Activated T-helper 17 cell treated with anti-CD3 and anti-CD28 coated beads, Interleukin-2, amount 50 U/mL, for 72 hours (primary cell): Measurements from ENCODE around the gene IRX6. TPM values are rescaled to one million over a fixed set of nuclear protein-coding genes. Genes with fewer than 3 reads are reported as not detected.

Source experiments
- ATAC-seq: fragments of 150-1000 bp; cut with Tn5 transposase; replicated peaks from 2 replicates; pipeline ENCODE4 v1.10.0; 2021; ENCODE audit warnings: mild to moderate bottlenecking, moderate library complexity
- H3K27ac Mint-ChIP-seq: one replicate; pipeline ENCODE4 v1.8.0; 2022; ENCODE audit warnings: mixed read lengths
- H3K27me3 Mint-ChIP-seq: one replicate; pipeline ENCODE4 v1.8.0; 2022; ENCODE audit warnings: mixed read lengths
- H3K36me3 Mint-ChIP-seq: one replicate; pipeline ENCODE4 v1.8.0; 2022; ENCODE audit warnings: low read depth, mild to moderate bottlenecking, mixed read lengths
- H3K4me1 Mint-ChIP-seq: one replicate; pipeline ENCODE4 v1.8.0; 2022; ENCODE audit warnings: mixed read lengths
- H3K4me3 Mint-ChIP-seq: one replicate; pipeline ENCODE4 v1.8.0; 2022; ENCODE audit warnings: mild to moderate bottlenecking, mixed read lengths
- H3K9me3 Mint-ChIP-seq: one replicate; pipeline ENCODE4 v1.8.0; 2022; ENCODE audit warnings: mixed read lengths
- total RNA-seq, 2 donors: library from RNA; stranded (reverse); gene quantifications; one replicate each; pipeline ENCODE4 v1.2.3, GENCODE V29; 2022

IRX6 gene
- total RNA-seq, 2 donors from 2014 or later = not detected

GRCh38 chr16:55294931-55295342 lies 29.1 kb upstream of the IRX6 start:
- ATAC-seq = no peak
- Mint-ChIP-seq H3K9me3 (no peaks in the 10 kb centered on the region), H3K36me3 (no peaks in the 10 kb centered on the region), H3K4me1 (no peaks in the 10 kb centered on the region), H3K27me3 (peaks cover 12% of the 10 kb centered on the region), H3K27ac (no peak overlapping the region), H3K4me3 (no peak overlapping the region)

- H3K36me3 Mint-ChIP-seq = no peaks in the 10 kb centered on the region
- H3K4me3 Mint-ChIP-seq = no peak overlapping the region
- H3K9me3 Mint-ChIP-seq = no peaks in the 10 kb centered on the region
- no peaks in the 10 kb centered on the region for H3K4me1 Mint-ChIP-seq
- no peak for ATAC-seq
- H3K27me3 Mint-ChIP-seq = peaks cover 22% of the 10 kb centered on the region
- H3K27ac Mint-ChIP-seq = no peak overlapping the region
Measured at GRCh38 chr16:55297062-55297909, 26.7 kb upstream of the IRX6 start.

- Mint-ChIP-seq H3K4me1 (no peaks in the 10 kb centered on the region), H3K27ac (no peak overlapping the region), H3K36me3 (no peaks in the 10 kb centered on the region), H3K9me3 (no peaks in the 10 kb centered on the region), H3K4me3 (no peak overlapping the region), H3K27me3 (peaks cover 17% of the 10 kb centered on the region)
- no peak for ATAC-seq
Measured at GRCh38 chr16:55297910-55298479, 26.0 kb upstream of the IRX6 start.

- no peaks in the 10 kb centered on the region for H3K36me3 Mint-ChIP-seq
- peaks cover 34% of the 10 kb centered on the region for H3K27me3 Mint-ChIP-seq
- peaks cover 3% of the 10 kb centered on the region for H3K9me3 Mint-ChIP-seq
- no peak overlapping the region for H3K27ac Mint-ChIP-seq
- ATAC-seq = no peak
- H3K4me3 Mint-ChIP-seq = no peak overlapping the region
- H3K4me1 Mint-ChIP-seq = no peaks in the 10 kb centered on the region
Measured at GRCh38 chr16:55301385-55302008, 22.5 kb upstream of the IRX6 start.

GRCh38 chr16:55302635-55303034 lies 21.4 kb upstream of the IRX6 start:
- ATAC-seq = no peak
- Mint-ChIP-seq H3K27ac (no peak overlapping the region), H3K4me3 (no peak overlapping the region)

GRCh38 chr16:55308973-55309372 lies 15.0 kb upstream of the IRX6 start:
- peaks cover 3% of the 10 kb centered on the region for H3K9me3 Mint-ChIP-seq
- H3K4me3 Mint-ChIP-seq = no peak overlapping the region
- H3K4me1 Mint-ChIP-seq = no peaks in the 10 kb centered on the region
- ATAC-seq = no peak
- H3K27ac Mint-ChIP-seq = no peak overlapping the region
- H3K36me3 Mint-ChIP-seq = no peaks in the 10 kb centered on the region
- peaks cover 21% of the 10 kb centered on the region for H3K27me3 Mint-ChIP-seq

More at GRCh38 chr16:55302635-55303034, 21.4 kb upstream of the IRX6 start:
- Mint-ChIP-seq H3K9me3 (peaks cover 3% of the 10 kb centered on the region), H3K4me1 (no peaks in the 10 kb centered on the region), H3K36me3 (no peaks in the 10 kb centered on the region), H3K27me3 (peaks cover 35% of the 10 kb centered on the region)

- peaks cover 34% of the 10 kb centered on the region for H3K27me3 Mint-ChIP-seq
Measured at GRCh38 chr16:55322327-55322726, 1.7 kb upstream of the IRX6 start.

GRCh38 chr16:55324285-55325079 lies 479 bp downstream of the IRX6 start:
- ATAC-seq = no peak
- H3K4me3 Mint-ChIP-seq = no peak overlapping the region
- no peak overlapping the region for H3K27ac Mint-ChIP-seq
- H3K9me3 Mint-ChIP-seq = no peaks in the 10 kb centered on the region
- H3K36me3 Mint-ChIP-seq = no peaks in the 10 kb centered on the region
- no peaks in the 10 kb centered on the region for H3K4me1 Mint-ChIP-seq
- peaks cover 36% of the 10 kb centered on the region for H3K27me3 Mint-ChIP-seq

More at GRCh38 chr16:55322327-55322726, 1.7 kb upstream of the IRX6 start:
- no peak for ATAC-seq
- Mint-ChIP-seq H3K36me3 (no peaks in the 10 kb centered on the region), H3K27ac (no peak overlapping the region), H3K4me3 (no peak overlapping the region), H3K9me3 (no peaks in the 10 kb centered on the region), H3K4me1 (no peaks in the 10 kb centered on the region)

GRCh38 chr16:55325080-55325447 lies 1.1 kb downstream of the IRX6 start:
- Mint-ChIP-seq H3K9me3 (no peaks in the 10 kb centered on the region), H3K27me3 (peaks cover 40% of the 10 kb centered on the region), H3K27ac (no peak overlapping the region), H3K4me3 (no peak overlapping the region), H3K36me3 (no peaks in the 10 kb centered on the region), H3K4me1 (no peaks in the 10 kb centered on the region)
- no peak for ATAC-seq

- Mint-ChIP-seq H3K9me3 (no peaks in the 10 kb centered on the region), H3K4me1 (no peaks in the 10 kb centered on the region), H3K36me3 (no peaks in the 10 kb centered on the region), H3K27me3 (peaks cover 41% of the 10 kb centered on the region), H3K27ac (no peak overlapping the region), H3K4me3 (no peak overlapping the region)
- ATAC-seq = no peak
Measured at GRCh38 chr16:55325458-55326109, 1.6 kb downstream of the IRX6 start.

- H3K4me3 Mint-ChIP-seq = no peak overlapping the region
- no peak for ATAC-seq
- H3K36me3 Mint-ChIP-seq = no peaks in the 10 kb centered on the region
- peaks cover 43% of the 10 kb centered on the region for H3K27me3 Mint-ChIP-seq
- no peak overlapping the region for H3K27ac Mint-ChIP-seq
- H3K9me3 Mint-ChIP-seq = no peaks in the 10 kb centered on the region
- no peaks in the 10 kb centered on the region for H3K4me1 Mint-ChIP-seq
Measured at GRCh38 chr16:55326261-55327092, 2.5 kb downstream of the IRX6 start.

GRCh38 chr16:55328611-55329569 lies 4.9 kb downstream of the IRX6 start:
- H3K4me3 Mint-ChIP-seq = no peak overlapping the region
- no peak overlapping the region for H3K27ac Mint-ChIP-seq
- H3K36me3 Mint-ChIP-seq = no peaks in the 10 kb centered on the region
- no peaks in the 10 kb centered on the region for H3K9me3 Mint-ChIP-seq
- peaks cover 51% of the 10 kb centered on the region for H3K27me3 Mint-ChIP-seq
- no peak for ATAC-seq
- H3K4me1 Mint-ChIP-seq = no peaks in the 10 kb centered on the region
